Muscle of back (tissue), 10 donors: ENCODE data around the gene RNF168. TPM values are rescaled to one million over a fixed set of nuclear protein-coding genes. Genes with fewer than 3 reads are reported as not detected.

ENCODE experiments used
- polyA plus RNA-seq, 10 donors: library from polyadenylated mRNA; unstranded; fragments of 120-200 nt; gene quantifications; one replicate each; pipeline ENCODE4 v1.2.1, GENCODE V29; 2013; ENCODE audit not compliant: insufficient read length in 10 of 10

The RNF168 gene
- polyA plus RNA-seq, 10 donors: 7.1 to 11.9 (median 10.0) TPM

Other genes starting within 250 kb of the RNF168 start
- gene PCYT1A, start 216.0 kb downstream of the RNF168 start, polyA plus RNA-seq: 10 to 100 TPM; 34.8 to 51.5 (median 38.2) TPM
- 10 to 100 TPM in 4 of 10 donors, 1 to 10 TPM in 6; 6.9 to 15.8 (median 9.5) TPM for gene DYNLT2B, start 185.5 kb downstream of the RNF168 start, polyA plus RNA-seq
- gene TM4SF19, start 165.4 kb downstream of the RNF168 start, polyA plus RNA-seq: under 1 TPM in 8 of 10 donors, not detected in 2; 0.09 to 0.45 (median 0.18) TPM
- gene UBXN7, start 71.3 kb downstream of the RNF168 start, polyA plus RNA-seq: 10 to 100 TPM; 13.4 to 24.3 (median 19.5) TPM
- gene SMCO1, start 11.6 kb upstream of the RNF168 start, polyA plus RNA-seq: 1 to 10 TPM; 1.2 to 6.4 (median 1.9) TPM
- gene WDR53, start 64.8 kb upstream of the RNF168 start, polyA plus RNA-seq: 10 to 100 TPM in 7 of 10 donors, 1 to 10 TPM in 3; 7.0 to 11.7 (median 10.4) TPM
- 10 to 100 TPM; 12.6 to 19.5 (median 14.6) TPM for gene FBXO45, start 64.9 kb upstream of the RNF168 start, polyA plus RNA-seq
- 1 to 10 TPM; 3.9 to 6.8 (median 5.3) TPM for gene NRROS, start 135.9 kb upstream of the RNF168 start, polyA plus RNA-seq
- gene CEP19, start 208.5 kb upstream of the RNF168 start, polyA plus RNA-seq: 1 to 10 TPM; 1.6 to 4.4 (median 1.9) TPM
- gene PIGX, start 208.6 kb upstream of the RNF168 start, polyA plus RNA-seq: 10 to 100 TPM; 13.6 to 23.2 (median 17.5) TPM
- gene PAK2, start 236.1 kb upstream of the RNF168 start, polyA plus RNA-seq: 10 to 100 TPM; 45.2 to 66.3 (median 53.6) TPM